AG08395 (cell line): ENCODE data around the gene CORO2A.
"Not testable (repeated sequence)": the region's sequence is repeated elsewhere in the genome, so short reads cannot be mapped to it uniquely, and the experiment has no call there.

ENCODE experiments used
- DNase-seq: peaks from one replicate; pipeline ENCODE4 v3.0.0; 2012; ENCODE audit warnings: mixed read lengths, low spot score

Gene CORO2A

GRCh38 chr9:98142182-98142907 lies 50.1 kb downstream of the CORO2A start:
- no peak for DNase-seq

DNA sequence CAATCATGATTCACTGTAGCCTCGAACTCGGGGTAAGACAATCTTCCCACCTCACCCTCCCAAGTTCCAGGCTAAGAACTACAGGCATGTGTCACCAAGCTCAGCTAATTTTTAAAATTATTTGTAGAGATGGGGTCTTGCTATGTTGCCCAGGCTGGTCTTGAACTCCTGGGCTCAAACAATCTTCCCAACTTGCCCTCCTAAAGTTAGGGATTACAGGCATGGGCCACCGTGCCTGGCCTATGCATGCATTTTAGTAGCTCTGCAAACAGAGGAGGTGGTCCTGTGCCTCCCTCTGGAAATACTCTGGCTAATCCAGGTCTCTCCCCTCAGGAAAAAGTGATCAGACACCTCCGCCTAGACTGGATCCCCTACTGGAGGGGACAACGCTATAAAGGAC lies 51.9 kb downstream of the CORO2A start:
- DNase-seq: no peak

GRCh38 chr9:98136489-98136888 lies 55.9 kb downstream of the CORO2A start:
- no peak for DNase-seq

- no peak for DNase-seq
Measured at GRCh38 chr9:98135938-98136337, 56.5 kb downstream of the CORO2A start.

DNA sequence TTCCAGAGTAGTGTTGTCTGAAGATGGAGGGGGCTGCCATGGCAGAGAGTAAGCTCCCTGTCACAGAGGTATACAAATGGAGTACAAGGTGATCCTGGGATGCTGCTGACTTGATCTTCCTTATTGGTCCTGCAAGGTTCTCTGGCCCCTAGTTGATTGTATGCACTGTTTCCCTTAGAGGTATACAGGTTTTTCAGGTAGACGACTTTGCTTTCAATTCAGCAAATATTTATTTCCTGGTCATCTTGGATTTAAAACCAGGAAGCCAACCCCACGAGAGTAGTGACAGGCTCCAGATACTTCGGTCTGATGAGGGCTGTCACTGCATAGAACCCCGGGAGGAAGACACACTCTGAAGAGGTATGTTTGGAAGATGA lies 56.9 kb downstream of the CORO2A start:
- no peak for DNase-seq

GRCh38 chr9:98134702-98135557 lies 57.5 kb downstream of the CORO2A start:
- no peak for DNase-seq

GRCh38 chr9:98132806-98133631 lies 59.4 kb downstream of the CORO2A start:
- no peak for DNase-seq

DNA sequence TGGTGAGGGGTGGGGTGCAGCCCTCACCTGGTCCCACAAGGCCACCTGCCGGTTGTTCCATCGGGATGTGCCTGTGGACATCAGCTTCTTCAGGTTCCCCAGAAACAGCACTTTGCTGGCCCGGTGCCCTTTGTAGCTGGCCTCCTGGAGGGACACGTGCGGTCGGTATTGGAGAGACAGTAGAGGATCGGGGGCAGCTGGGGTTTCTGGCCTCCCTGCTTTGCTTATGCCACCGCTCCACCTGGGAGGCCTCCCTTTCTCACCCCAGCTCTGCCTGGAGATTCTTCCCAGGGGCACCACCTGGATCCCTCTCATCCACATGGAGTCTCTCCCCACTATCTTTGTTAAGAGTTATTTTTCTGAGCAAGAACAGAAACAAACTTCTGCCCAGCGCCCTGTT lies 60.3 kb downstream of the CORO2A start:
- no peak for DNase-seq

- no peak for DNase-seq
Measured at GRCh38 chr9:98130576-98131228, 61.7 kb downstream of the CORO2A start.

DNA sequence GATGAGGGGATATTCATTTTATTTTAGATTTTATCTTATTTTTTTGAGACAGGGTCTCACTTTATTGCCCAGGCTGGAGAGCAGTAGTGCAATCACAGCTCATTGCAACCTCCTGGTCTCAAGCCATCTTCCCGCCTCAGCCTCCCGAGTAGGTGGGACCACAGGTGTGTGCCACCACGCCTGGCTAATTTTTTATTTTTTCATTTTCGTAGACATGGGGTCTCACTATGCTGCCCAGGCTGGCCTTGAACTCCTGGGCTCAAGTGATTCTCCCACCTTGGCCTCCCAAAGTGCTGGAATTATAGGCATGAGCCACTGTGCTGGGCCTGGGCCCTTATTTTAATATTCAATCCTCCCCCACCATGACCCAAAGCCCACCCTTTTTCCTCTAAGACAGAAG lies 62.4 kb downstream of the CORO2A start:
- DNase-seq: not testable (repeated sequence)

DNA sequence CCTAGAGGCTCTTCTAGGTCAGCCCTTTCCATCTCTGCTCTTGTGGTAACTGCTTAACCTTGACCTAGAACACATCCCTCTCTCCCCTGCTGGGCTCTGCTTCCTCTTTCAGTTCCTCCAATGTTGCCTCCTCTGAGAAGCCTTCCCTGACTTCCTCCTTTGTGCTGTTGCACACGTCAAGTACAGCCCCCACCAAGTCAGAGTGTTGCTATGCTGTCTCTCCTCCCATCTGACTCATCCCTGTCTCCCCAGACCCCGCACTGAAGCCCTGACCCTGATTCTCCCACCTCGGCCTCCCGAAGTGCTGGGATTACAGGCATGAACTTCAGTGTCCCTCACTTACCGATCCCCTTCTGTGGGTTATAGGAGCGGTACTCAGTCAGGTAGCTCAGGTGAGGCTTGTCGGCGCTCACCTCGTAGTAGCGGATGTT lies 63.0 kb downstream of the CORO2A start:
- DNase-seq: no peak

DNA sequence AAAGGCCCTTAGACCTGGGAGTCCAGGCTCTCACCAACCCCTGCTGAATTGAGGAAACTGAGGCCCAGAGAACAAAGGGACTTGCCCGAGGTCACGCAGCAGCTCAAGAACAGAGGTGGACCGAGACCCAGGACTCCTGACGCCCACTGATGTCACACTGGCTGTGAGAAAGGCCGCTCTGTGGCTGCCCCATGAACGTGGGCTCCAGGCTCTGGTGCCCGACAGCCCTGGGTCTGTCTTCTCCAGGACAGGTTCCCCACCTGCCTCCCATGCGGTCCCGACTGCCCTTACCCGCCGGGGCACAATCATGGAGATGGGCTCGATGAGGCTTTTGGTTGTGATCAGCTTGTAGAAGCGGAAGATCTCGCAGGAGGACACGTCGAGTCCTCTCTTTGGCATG lies 64.1 kb downstream of the CORO2A start:
- no peak for DNase-seq

GRCh38 chr9:98127226-98127625 lies 65.2 kb downstream of the CORO2A start:
- DNase-seq: no peak

DNA sequence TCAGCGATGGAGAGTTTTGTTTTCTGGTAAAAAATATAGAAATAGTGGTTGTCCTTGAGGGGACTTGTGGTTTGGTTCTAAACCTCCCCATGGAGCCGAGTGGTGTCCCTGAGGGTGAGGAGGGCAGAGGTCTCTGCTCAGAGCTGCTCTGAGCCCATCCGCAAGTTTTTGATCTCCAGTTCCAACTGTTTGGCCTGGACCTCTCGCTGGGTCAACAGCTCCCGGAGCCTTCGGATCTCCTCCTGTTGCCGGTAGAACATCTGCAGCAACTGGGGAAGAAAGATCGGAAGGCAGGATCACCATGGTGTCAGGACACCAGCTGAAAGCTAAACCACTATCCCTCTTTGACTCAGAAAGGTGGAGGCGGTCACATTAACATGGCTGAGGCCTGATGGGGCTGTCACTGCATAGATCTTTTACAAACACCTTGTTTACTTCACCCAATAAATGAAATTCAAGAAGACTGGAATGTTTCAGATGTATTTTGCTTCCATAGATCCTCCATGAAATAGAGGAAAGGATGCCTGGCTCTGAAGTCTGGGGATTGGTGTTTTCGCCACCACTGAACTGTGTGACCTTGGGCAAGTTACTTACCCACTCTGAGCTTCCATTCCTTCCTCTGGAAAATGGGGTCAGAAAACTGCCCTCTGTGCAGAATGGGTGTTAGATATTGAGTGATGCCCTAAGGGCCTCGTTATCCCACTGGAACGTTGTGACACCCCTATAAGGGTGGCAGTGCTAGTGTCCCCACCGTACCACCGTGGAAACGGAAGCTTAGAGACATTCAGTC lies 67.6 kb downstream of the CORO2A start:
- DNase-seq: no peak

DNA sequence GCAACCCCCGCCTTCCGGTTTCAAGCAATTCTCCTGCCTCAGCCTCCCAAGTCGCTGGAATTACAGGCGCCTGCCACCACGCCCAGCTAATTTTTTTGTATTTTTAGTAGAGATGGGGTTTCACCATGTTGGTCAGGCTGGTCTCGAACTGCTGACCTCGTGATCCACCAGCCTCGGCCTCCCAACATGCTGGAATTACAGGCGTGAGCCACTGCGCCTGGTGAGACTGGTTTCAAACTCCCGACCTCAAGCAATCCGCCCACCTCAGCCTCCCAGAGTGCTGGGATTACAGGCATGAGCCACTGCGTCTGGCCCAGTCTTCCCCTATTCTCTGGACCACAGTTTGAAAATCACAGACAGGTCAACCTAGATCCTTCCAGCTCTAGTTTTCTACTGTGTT lies 68.3 kb downstream of the CORO2A start:
- not testable (repeated sequence) for DNase-seq

GRCh38 chr9:98121058-98121457 lies 71.4 kb downstream of the CORO2A start:
- no peak for DNase-seq

DNA sequence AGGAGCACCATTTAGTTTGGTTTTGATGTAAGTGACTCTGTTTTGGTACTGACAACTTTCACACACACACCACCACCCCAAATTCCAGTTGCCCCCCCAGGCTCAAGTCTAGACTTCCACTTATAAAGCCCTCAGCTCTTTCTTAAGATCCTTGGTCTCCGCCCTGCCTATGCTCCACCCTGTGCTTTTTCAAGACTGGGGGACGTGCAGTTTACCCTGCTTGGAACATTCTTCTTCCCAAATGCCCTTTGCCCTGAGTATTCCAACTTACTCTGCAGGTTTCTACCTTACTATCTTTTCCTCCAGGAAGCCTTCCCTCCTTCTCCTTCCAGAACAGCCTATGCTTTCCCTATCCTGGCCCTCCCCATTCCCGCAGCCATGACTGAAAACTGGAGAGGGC lies 72.0 kb downstream of the CORO2A start:
- no peak for DNase-seq

DNA sequence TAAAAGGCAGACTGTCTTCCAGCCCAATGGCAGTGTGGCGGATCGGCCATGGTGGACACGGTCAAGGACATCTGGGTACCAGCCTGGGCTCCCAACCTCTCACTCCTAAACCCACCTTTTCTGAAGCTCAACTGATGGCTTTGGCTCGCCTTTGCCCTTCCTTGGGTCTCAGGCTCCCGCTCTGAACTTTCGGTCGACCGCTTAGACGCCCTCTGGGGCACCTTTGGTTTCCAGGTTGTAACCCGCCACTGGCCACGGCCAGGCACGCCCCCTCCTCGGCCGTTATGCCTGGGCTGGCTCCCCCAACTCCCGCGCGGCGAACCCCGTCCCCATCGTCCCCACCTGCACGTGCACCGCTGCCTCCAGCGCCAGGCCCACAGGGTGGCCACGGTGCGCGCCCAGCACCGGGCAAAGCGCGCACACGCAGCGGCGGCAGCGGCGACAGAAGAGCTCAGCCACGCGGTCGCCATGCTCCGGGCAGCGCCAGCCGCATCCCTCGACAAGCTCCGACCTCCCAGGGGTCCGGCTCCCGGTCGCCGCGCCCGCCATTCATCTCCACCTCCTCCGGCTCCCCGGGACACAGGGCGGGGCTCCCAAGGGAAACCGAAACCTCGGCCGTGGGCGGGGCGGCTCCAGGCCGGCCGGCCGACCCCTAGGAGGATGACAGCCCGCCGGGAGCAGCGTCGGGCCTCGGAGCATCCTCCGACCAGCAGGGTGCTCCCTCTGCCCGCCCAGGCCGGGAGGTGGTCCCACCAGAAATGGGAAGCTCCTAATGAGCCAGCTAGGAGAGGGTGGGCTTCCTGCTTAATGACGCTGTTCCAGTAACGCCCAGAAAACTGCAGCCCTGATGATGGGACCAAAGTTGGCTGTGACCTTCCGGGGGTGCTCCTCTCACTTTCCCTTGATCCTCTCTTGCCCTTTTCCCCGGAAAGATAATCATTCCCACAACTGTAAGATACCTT lies 73.5 kb downstream of the CORO2A start, which contains the start of gene TRIM14:
TSS of gene TRIM14 (minus strand) at position 583 of the 962 bp plus-strand sequence. CDS start at position 549, 34 bp downstream.
- DNase-seq: peak; percentile 83

DNA sequence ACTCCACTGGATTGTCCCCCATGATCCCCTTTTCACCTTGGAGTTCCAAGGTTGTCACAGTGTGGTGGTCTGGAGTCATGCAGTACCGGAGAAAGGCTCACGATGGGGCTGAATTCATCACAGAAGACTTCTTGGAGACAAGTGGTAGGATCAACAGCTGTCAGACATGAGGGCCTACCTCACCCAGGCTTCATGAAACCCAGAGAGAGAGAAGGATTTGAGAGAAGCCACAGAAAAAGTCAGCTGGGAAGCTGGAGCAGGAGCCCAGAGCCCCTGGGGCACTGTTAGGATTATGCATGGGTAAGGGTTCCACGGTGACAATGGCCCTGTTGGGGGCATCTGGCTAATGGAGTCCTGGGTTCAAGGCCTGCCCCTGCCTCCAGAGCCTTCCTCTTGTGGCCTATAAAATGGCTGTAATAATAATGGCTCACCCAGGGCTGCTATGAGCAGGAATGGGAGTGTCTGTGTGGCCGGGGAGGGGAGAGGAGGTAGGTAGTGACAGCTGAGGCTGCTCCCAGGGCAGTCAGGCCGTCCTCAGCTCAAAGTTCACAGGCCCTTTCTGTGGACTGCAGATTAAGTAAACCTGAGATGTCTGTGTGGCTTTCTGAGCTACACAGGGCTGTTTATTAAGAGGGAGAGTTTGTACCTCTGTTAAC lies 74.3 kb downstream of the CORO2A start:
- peak; percentile 37 for DNase-seq
